H1 (cell line): ENCODE measurements around the gene HYDIN. TPM values are rescaled to one million over a fixed set of nuclear protein-coding genes. Genes with fewer than 3 reads are reported as not detected.

Experiments used
- CBX8 ChIP-seq: fragments of 300-800, 300-1000 bp; sonication (generic); IDR thresholded peaks from 2 replicates; pipeline ENCODE4 v1.7.1; 2016; ENCODE audit warnings: low read depth, low read length, borderline replicate concordance
- CTCF ChIP-seq, 3 experiments: IDR thresholded peaks; 1 replicate in 2 of 3; 2 replicates in 1 of 3; pipeline versions ENCODE4 v1.5.1 to v1.6.1; 2011; ENCODE audit warnings: low read length in 3 of 3, mild to moderate bottlenecking in 3 of 3, inconsistent platforms in 2 of 3, low read depth in 1 of 3, moderate library complexity in 1 of 3; ENCODE audit not compliant: insufficient read depth in 1 of 3; ENCODE audit errors: control extremely low read depth in 1 of 3
- EP300 ChIP-seq, 2 experiments: IDR thresholded peaks; 1 replicate in 1 of 2; 2 replicates in 1 of 2; pipeline ENCODE4 v1.6.1; 2011 to 2012; ENCODE audit warnings: low read depth in 2 of 2, low read length in 2 of 2, mild to moderate bottlenecking in 2 of 2, borderline replicate concordance in 1 of 2, inconsistent platforms in 1 of 2, moderate library complexity in 1 of 2
- polyA plus RNA-seq, 7 experiments: library from polyadenylated mRNA; depleted of rRNA in 3 of 7; stranded (reverse) in 5 of 7; unstranded in 2 of 7; fragments of >200 nt in 5 of 7; fragments of 200-250 nt in 2 of 7; gene quantifications; 1 replicate in 5 of 7; 2 replicates in 1 of 7; 4 replicates in 1 of 7; pipeline versions ENCODE4 v1.2.1 to v1.2.3, GENCODE V29; 2011 to 2013; ENCODE audit warnings: missing spikeins in 2 of 7, mixed read lengths in 2 of 7
- total RNA-seq: library from RNA; stranded (reverse); fragmentation: NEBNext Ultra II Directional; extraction: Animal tissue kit (Norgen Biotek cat#: 25700); gene quantifications from 2 replicates; pipeline ENCODE4 v1.2.1, GENCODE V29; 2021

HYDIN gene
- total and polyA plus RNA-seq, 2 of the 8 experiments (the other 6 are each of a cell fraction or from before 2014, with no cell fraction given) = 1.1 to 1.8 TPM

GRCh38 chr16:71249399-71249798 is 18.9 kb upstream of the HYDIN start (continued):
- TF ChIP-seq EP300 (IDR thresholded peaks at IDR 0.05; ENCODE audit: borderline replicate concordance in 1 of 2, low read depth in 2 of 2, low read length in 2 of 2) = no peak
- TF ChIP-seq CTCF (IDR thresholded peaks at IDR 0.05; ENCODE audit: control extremely low read depth in 1 of 3, insufficient read depth in 1 of 3, low read depth in 1 of 3, low read length in 3 of 3) = peak; percentile 56 to 84 (median 74)
- no peak for TF ChIP-seq CBX8
- TF ChIP-seq, all 59 proteins: peak for 2
